Stimulated activated CD4-positive, alpha-beta T cell treated with anti-CD3 and anti-CD28 coated beads, Interleukin-4, amount 100 ng/mL, for 4 hours (primary cell): ENCODE results near the gene PER2.

Source experiments
- DNase-seq, 2 experiments: peaks; one replicate each; pipeline ENCODE4 v3.0.0-alpha.2; 2020

PER2 gene

GRCh38 chr2:238244151-238244550 lies 44.3 kb downstream of the PER2 start:
- no peak for DNase-seq

GRCh38 chr2:238243496-238244076 lies 44.8 kb downstream of the PER2 start:
- DNase-seq, result no peak

GRCh38 chr2:238242731-238243495 lies 45.5 kb downstream of the PER2 start:
- no peak for DNase-seq

- no peak for DNase-seq
Measured at GRCh38 chr2:238241970-238242369, 46.4 kb downstream of the PER2 start.

- DNase-seq, result peak in 1 of 2 experiments; percentile 13
Measured at GRCh38 chr2:238240757-238241711, 47.4 kb downstream of the PER2 start.

GRCh38 chr2:238239863-238240756 lies 48.3 kb downstream of the PER2 start, which contains the start of gene HES6:
TSS of gene HES6 (minus strand) at chr2:238240038. CDS start at chr2:238239905, 133 bp downstream.
- DNase-seq, result peak; percentile 63 to 74

GRCh38 chr2:238239543-238239862 lies 48.9 kb downstream of the PER2 start:
- peak in 1 of 2 experiments; percentile 36 for DNase-seq

- DNase-seq, result peak; percentile 16 to 26
Measured at GRCh38 chr2:238238766-238239542, 49.5 kb downstream of the PER2 start.

- DNase-seq, result no peak
Measured at GRCh38 chr2:238238311-238238765, 50.1 kb downstream of the PER2 start.

- no peak for DNase-seq
Measured at GRCh38 chr2:238237431-238238135, 50.8 kb downstream of the PER2 start.

GRCh38 chr2:238236571-238236970 lies 51.8 kb downstream of the PER2 start:
- no peak for DNase-seq

GRCh38 chr2:238235856-238236255 lies 52.6 kb downstream of the PER2 start:
- DNase-seq, result no peak

GRCh38 chr2:238235331-238235732 lies 53.1 kb downstream of the PER2 start:
- DNase-seq, result no peak

- DNase-seq, result no peak
Measured at GRCh38 chr2:238233625-238234024, 54.8 kb downstream of the PER2 start.

- no peak for DNase-seq
Measured at GRCh38 chr2:238231809-238232208, 56.6 kb downstream of the PER2 start.

- peak; percentile 72 to 77 for DNase-seq
Measured at GRCh38 chr2:238231251-238231793, 57.1 kb downstream of the PER2 start.

GRCh38 chr2:238230699-238231098 lies 57.7 kb downstream of the PER2 start:
- DNase-seq, result no peak

- no peak for DNase-seq
Measured at GRCh38 chr2:238228700-238229099, 59.7 kb downstream of the PER2 start.

GRCh38 chr2:238227587-238228032 lies 60.8 kb downstream of the PER2 start:
- DNase-seq, result no peak
